ENCODE data around the gene CCDC186. TPM values are rescaled to one million over a fixed set of nuclear protein-coding genes. Genes with fewer than 3 reads are reported as not detected.
A peak's percentile ranks its signal among the peaks of the same experiment; 100 is the strongest.

CCDC186 gene
- total RNA-seq, 2 donors from 2014 or later: 22.6 to 40.4 TPM

GRCh38 chr10:114179148-114179547, 5.1 kb upstream of the CCDC186 start, which contains the start of gene TDRD1:
TDRD1 (plus strand) TSS chr10:114179353; CDS start chr10:114187832, 8,479 bp downstream.
- no peaks in the 10 kb centered on the region for H3K36me3 ChIP-seq
- DNase-seq (ENCODE audit: low spot score): no peak
- H3K27me3 ChIP-seq (replicated peaks; ENCODE audit: insufficient read depth): no peaks in the 10 kb centered on the region
- intact Hi-C loops (cut with DNase I): loop anchor here (10.0 kb wide), 1 partner anchor 226 kb away; the partner anchor contains the start of gene AFAP1L2
- H3K27ac ChIP-seq: no peak within 1 kb of the TSS
- 89% methylated on average over 28 of the region's 28 CpGs for WGBS
- TF ChIP-seq POLR2AphosphoS5 (IDR thresholded peaks at IDR 0.05): no peak
- no peak for TF ChIP-seq POLR2A (IDR thresholded peaks at IDR 0.05)
- TF ChIP-seq CTCF (IDR thresholded peaks at IDR 0.05): no peak
- H3K4me3 ChIP-seq: no peak within 1 kb of the TSS
- H3K4me1 ChIP-seq (replicated peaks): peaks cover 2% of the 10 kb centered on the region
- no peaks in the 10 kb centered on the region for H3K9me3 ChIP-seq

- no peak for DNase-seq (ENCODE audit: low spot score)
- intact Hi-C loops (cut with DNase I): loop anchor here (10.0 kb wide), 1 partner anchor 228 kb away; the partner anchor contains the start of gene AFAP1L2
- H3K36me3 ChIP-seq: no peaks in the 10 kb centered on the region
- H3K27ac ChIP-seq: no peak overlapping the region
- H3K27me3 ChIP-seq (replicated peaks; ENCODE audit: insufficient read depth): no peaks in the 10 kb centered on the region
- no peak overlapping the region for H3K4me3 ChIP-seq
- H3K4me1 ChIP-seq (replicated peaks): peaks cover 3% of the 10 kb centered on the region
- TF ChIP-seq POLR2AphosphoS5 (IDR thresholded peaks at IDR 0.05): no peak
- TF ChIP-seq CTCF (IDR thresholded peaks at IDR 0.05): no peak
- TF ChIP-seq POLR2A (IDR thresholded peaks at IDR 0.05): no peak
- H3K9me3 ChIP-seq: no peaks in the 10 kb centered on the region
- WGBS: 94% methylated on average over 1 of the region's 1 CpG
Measured at GRCh38 chr10:114176511-114176910, 2.5 kb upstream of the CCDC186 start.

- intact Hi-C loops (cut with DNase I): loop anchor here (10.0 kb wide), 1 partner anchor 229 kb away; the partner anchor contains the start of gene AFAP1L2
- no peak overlapping the region for H3K27ac ChIP-seq
- WGBS: 97% methylated on average over 1 of the region's 1 CpG
- DNase-seq (ENCODE audit: low spot score): no peak
- no peaks in the 10 kb centered on the region for H3K36me3 ChIP-seq
- TF ChIP-seq POLR2A (IDR thresholded peaks at IDR 0.05) (no peak), POLR2AphosphoS5 (IDR thresholded peaks at IDR 0.05) (no peak), CTCF (IDR thresholded peaks at IDR 0.05) (no peak)
- H3K4me3 ChIP-seq: no peak overlapping the region
- H3K9me3 ChIP-seq: no peaks in the 10 kb centered on the region
- H3K4me1 ChIP-seq (replicated peaks): peaks cover 5% of the 10 kb centered on the region
- no peaks in the 10 kb centered on the region for H3K27me3 ChIP-seq (replicated peaks; ENCODE audit: insufficient read depth)
Measured at GRCh38 chr10:114175667-114176066, 1.7 kb upstream of the CCDC186 start.

GRCh38 chr10:114174695-114175188, 739 bp upstream of the CCDC186 start:
- H3K36me3 ChIP-seq: no peaks in the 10 kb centered on the region
- H3K27ac ChIP-seq: peak overlapping the region; percentile 96 to 99
- TF ChIP-seq POLR2A (IDR thresholded peaks at IDR 0.05): no peak
- TF ChIP-seq CTCF (IDR thresholded peaks at IDR 0.05): no peak
- no peak for TF ChIP-seq POLR2AphosphoS5 (IDR thresholded peaks at IDR 0.05)
- peak; percentile 65 for DNase-seq (ENCODE audit: low spot score)
- intact Hi-C loops (cut with DNase I): loop anchor here (10.0 kb wide), 1 partner anchor 230 kb away; the partner anchor contains the start of gene AFAP1L2
- H3K27me3 ChIP-seq (replicated peaks; ENCODE audit: insufficient read depth): no peaks in the 10 kb centered on the region
- whole genome bisulfite sequencing: 1% methylated on average over 16 of the region's 19 CpGs
- H3K4me3 ChIP-seq: peak overlapping the region; percentile 87 to 99
- H3K9me3 ChIP-seq: no peaks in the 10 kb centered on the region
- H3K4me1 ChIP-seq (replicated peaks): peaks cover 5% of the 10 kb centered on the region

- DNase-seq (ENCODE audit: low spot score): no peak
- no peak for TF ChIP-seq POLR2A (IDR thresholded peaks at IDR 0.05)
- no peak for TF ChIP-seq POLR2AphosphoS5 (IDR thresholded peaks at IDR 0.05)
- TF ChIP-seq CTCF (IDR thresholded peaks at IDR 0.05): no peak
- no peaks in the 10 kb centered on the region for H3K36me3 ChIP-seq
- H3K9me3 ChIP-seq: no peaks in the 10 kb centered on the region
- peak overlapping the region; percentile 96 to 99 for H3K27ac ChIP-seq
- intact Hi-C loops (cut with DNase I): loop anchor here (10.0 kb wide), 1 partner anchor 231 kb away; the partner anchor contains the start of gene AFAP1L2
- WGBS: 0% methylated on average over 20 of the region's 23 CpGs
- H3K27me3 ChIP-seq (replicated peaks; ENCODE audit: insufficient read depth): no peaks in the 10 kb centered on the region
- H3K4me3 ChIP-seq: peak overlapping the region; percentile 87 to 99
- H3K4me1 ChIP-seq (replicated peaks): peaks cover 5% of the 10 kb centered on the region
Measured at GRCh38 chr10:114173603-114173920, 441 bp downstream of the CCDC186 start.
